Keratinocyte (primary cell): ENCODE results near the gene FHIT. TPM values are rescaled to one million over a fixed set of nuclear protein-coding genes. Genes with fewer than 3 reads are reported as not detected.

Experiments used
- DNase-seq: peaks from one replicate; pipeline ENCODE4 v3.0.0-alpha.2; 2011; ENCODE audit warnings: low read depth, missing footprints, low spot score
- FAIRE-seq: peaks from 2 replicates; lab custom pipeline; 2011; peaks lifted over from hg19 to GRCh38; lab: Jason Lieb, UNC
- H2AFZ ChIP-seq: 2 replicates; pipeline ENCODE4 v1.6.0; 2012; ENCODE audit warnings: low read length, control low read depth, inconsistent platforms; ENCODE audit not compliant: control insufficient read depth
- H3K27ac ChIP-seq: 2 replicates; pipeline ENCODE4 v1.5.1; 2011; ENCODE audit warnings: low read length; ENCODE audit not compliant: control insufficient read depth, insufficient read depth
- H3K27me3 ChIP-seq: 3 replicates; pipeline ENCODE4 v1.6.0; 2011; ENCODE audit warnings: low read length; ENCODE audit not compliant: control insufficient read depth, insufficient read depth; ENCODE audit errors: extremely low read depth
- H3K36me3 ChIP-seq, 2 experiments: 2 replicates in 1 of 2; 3 replicates in 1 of 2; pipeline ENCODE4 v1.5.1; 2011; ENCODE audit warnings: low read length in 2 of 2, mild to moderate bottlenecking in 1 of 2; ENCODE audit not compliant: control insufficient read depth in 2 of 2, insufficient read depth in 2 of 2; ENCODE audit errors: extremely low read depth in 1 of 2
- H3K4me1 ChIP-seq: 3 replicates; pipeline ENCODE4 v1.5.1; 2011; ENCODE audit warnings: low read length; ENCODE audit not compliant: control insufficient read depth, insufficient read depth; ENCODE audit errors: extremely low read depth
- H3K4me2 ChIP-seq: 3 replicates; pipeline ENCODE4 v1.6.0; 2011; ENCODE audit warnings: low read depth, low read length; ENCODE audit not compliant: control insufficient read depth, insufficient read depth; ENCODE audit errors: extremely low read depth
- H3K4me3 ChIP-seq, 3 experiments: fragments of 200-600 bp in 1 of 3; sonication (generic) in 1 of 3; 2 replicates in 2 of 3; 3 replicates in 1 of 3; pipeline ENCODE4 v1.5.1; 2011 to 2016; ENCODE audit warnings: low read length in 3 of 3, mild to moderate bottlenecking in 3 of 3, control low read depth in 2 of 3, inconsistent platforms in 1 of 3, low read depth in 1 of 3, mixed read lengths in 1 of 3, mixed run types in 1 of 3, moderate library complexity in 1 of 3; ENCODE audit not compliant: control insufficient read depth in 2 of 3, insufficient read depth in 2 of 3; ENCODE audit errors: extremely low read depth in 1 of 3
- H3K79me2 ChIP-seq: 2 replicates; pipeline ENCODE4 v1.6.0; 2012; ENCODE audit warnings: low read length; ENCODE audit not compliant: control insufficient read depth, insufficient read depth
- H3K9ac ChIP-seq: 3 replicates; pipeline ENCODE4 v1.6.0; 2011; ENCODE audit warnings: low read length; ENCODE audit not compliant: control insufficient read depth, insufficient read depth; ENCODE audit errors: extremely low read depth
- H3K9me1 ChIP-seq: 3 replicates; pipeline ENCODE4 v1.6.0; 2011; ENCODE audit warnings: low read length; ENCODE audit not compliant: control insufficient read depth, insufficient read depth; ENCODE audit errors: extremely low read depth
- H3K9me3 ChIP-seq: 2 replicates; pipeline ENCODE4 v1.5.1; 2012; ENCODE audit warnings: low read depth, low read length; ENCODE audit not compliant: control insufficient read depth
- H4K20me1 ChIP-seq: 3 replicates; pipeline ENCODE4 v1.6.0; 2011; ENCODE audit warnings: low read length; ENCODE audit not compliant: control insufficient read depth, insufficient read depth; ENCODE audit errors: extremely low read depth
- CTCF ChIP-seq, 3 experiments: IDR thresholded peaks in 1 of 3; conservative IDR thresholded peaks in 1 of 3; optimal IDR thresholded peaks in 1 of 3; 2 replicates in 2 of 3; 3 replicates in 1 of 3; pipeline versions ENCODE3 to v1.5.1; 2011; ENCODE audit warnings: low read length in 3 of 3, mild to moderate bottlenecking in 3 of 3, moderate library complexity in 2 of 3, control low read depth in 1 of 3, inconsistent platforms in 1 of 3; ENCODE audit not compliant: insufficient read depth in 2 of 3; ENCODE audit errors: extremely low read depth in 1 of 3
- EZH2 ChIP-seq: IDR thresholded peaks from one replicate; pipeline ENCODE4 v1.6.1; 2012; ENCODE audit warnings: inconsistent platforms, mild to moderate bottlenecking, low read length, moderate library complexity
- dilution Hi-C: fragments of 300-500 bp; cut with MboI; formaldehyde crosslinking; loops from one replicate; pipeline ENCODE4 v1.7.0; 2020; ENCODE audit warnings: low sequenced_read_pairs; ENCODE audit not compliant: extremely low pct_ligation_motif_present
- polyA plus RNA-seq, 5 experiments: library from polyadenylated mRNA; depleted of rRNA in 3 of 5; stranded (reverse) in 3 of 5; stranded (forward) in 1 of 5; unstranded in 1 of 5; fragments of >200 nt; gene quantifications; 1 replicate in 1 of 5; 2 replicates in 3 of 5; 3 replicates in 1 of 5; pipeline versions ENCODE4 v1.2.1 to v1.2.3, GENCODE V29; 2011 to 2012; ENCODE audit warnings: missing spikeins in 2 of 5, low read depth in 1 of 5, low replicate concordance in 1 of 5

Gene FHIT
- polyA plus RNA-seq, 1 donor (not counting 4 experiments of a cell fraction or from before 2014, with no cell fraction given): 2.2 TPM

GRCh38 chr3:59759298-59760031 lies 1491.8 kb downstream of the FHIT start:
- Histone ChIP-seq H3K79me2 (no peaks in the 10 kb centered on the region), H3K4me2 (no peak overlapping the region), H4K20me1 (no peaks in the 10 kb centered on the region), H3K9ac (no peak overlapping the region), H3K4me1 (no peaks in the 10 kb centered on the region), H2AFZ (no peak overlapping the region), H3K27me3 (no peaks in the 10 kb centered on the region), H3K9me3 (no peaks in the 10 kb centered on the region), H3K9me1 (no peaks in the 10 kb centered on the region), H3K27ac (no peak overlapping the region), H3K4me3 (no peak overlapping the region), H3K36me3 (no peaks in the 10 kb centered on the region)
- no peak for DNase-seq
- TF ChIP-seq CTCF (optimal IDR thresholded peaks at IDR 0.05 in 1 of 3, IDR thresholded peaks at IDR 0.05 in 1 of 3, conservative IDR thresholded peaks at IDR 0.05 in 1 of 3; ENCODE audit: extremely low read depth in 1 of 3, insufficient read depth in 2 of 3, low read length in 3 of 3) (no peak), EZH2 (no peak)
- no peak for FAIRE-seq
- dilution Hi-C loops: no loop called here

GRCh38 chr3:59758672-59759071 lies 1492.6 kb downstream of the FHIT start:
- Histone ChIP-seq H3K27me3 (no peaks in the 10 kb centered on the region), H3K9ac (no peak overlapping the region), H4K20me1 (no peaks in the 10 kb centered on the region), H3K4me3 (no peak overlapping the region), H3K9me1 (no peaks in the 10 kb centered on the region), H3K36me3 (no peaks in the 10 kb centered on the region), H3K9me3 (no peaks in the 10 kb centered on the region), H3K27ac (no peak overlapping the region), H3K4me1 (no peaks in the 10 kb centered on the region), H3K79me2 (no peaks in the 10 kb centered on the region), H3K4me2 (no peak overlapping the region), H2AFZ (no peak overlapping the region)
- TF ChIP-seq EZH2 (no peak), CTCF (optimal IDR thresholded peaks at IDR 0.05 in 1 of 3, IDR thresholded peaks at IDR 0.05 in 1 of 3, conservative IDR thresholded peaks at IDR 0.05 in 1 of 3; ENCODE audit: extremely low read depth in 1 of 3, insufficient read depth in 2 of 3, low read length in 3 of 3) (no peak)
- dilution Hi-C loops: no loop called here
- FAIRE-seq (no peak), DNase-seq (no peak)
